ENCODE results near the gene TJP2. TPM values are rescaled to one million over a fixed set of nuclear protein-coding genes. Genes with fewer than 3 reads are reported as not detected.
"Not testable (repeated sequence)": the region's sequence is repeated elsewhere in the genome, so short reads cannot be mapped to it uniquely, and the experiment has no call there.

The TJP2 gene
- total RNA-seq, 1 donor from 2014 or later = 152 TPM

DNA sequence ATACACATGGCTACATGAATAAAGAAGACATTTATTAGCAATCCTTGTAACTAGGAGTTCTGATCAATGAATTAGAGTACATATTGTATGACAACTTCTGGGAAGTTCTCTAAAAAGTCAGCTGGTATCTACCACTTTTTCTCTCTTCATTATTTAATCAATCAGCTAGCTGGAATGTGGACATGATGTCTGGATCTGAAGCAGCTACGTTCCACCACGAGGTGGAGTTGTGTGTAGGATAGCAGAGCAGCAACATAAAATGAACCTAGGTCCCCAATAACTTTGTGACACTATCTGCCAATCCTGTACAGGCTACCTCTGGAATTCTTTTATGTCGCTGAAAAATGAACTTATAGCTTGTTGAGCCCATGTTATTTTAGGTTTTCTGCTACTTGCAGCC, 118.0 kb downstream of the TJP2 start:
- DNase-seq (ENCODE audit: low read depth) = no peak

DNA sequence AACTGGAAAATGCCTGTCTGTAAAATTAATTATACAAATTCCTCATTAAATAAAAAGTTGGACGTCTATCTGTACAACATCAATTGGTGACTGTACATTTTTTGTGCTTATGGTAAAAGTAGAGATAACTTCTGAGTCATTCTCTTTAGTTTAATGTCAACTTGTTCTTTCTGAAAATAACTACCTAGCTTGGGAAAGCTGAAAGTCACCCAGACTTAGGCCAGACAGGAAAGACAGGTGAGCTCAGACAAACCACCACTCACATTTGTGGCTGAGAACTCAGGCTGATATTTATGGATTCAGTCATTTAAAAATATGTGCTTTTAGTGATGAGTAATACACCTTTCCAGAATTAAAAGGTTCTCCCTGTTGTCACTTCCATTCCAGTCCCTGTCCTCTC, 119.1 kb downstream of the TJP2 start:
- DNase-seq (ENCODE audit: low read depth) = no peak

- no peak for DNase-seq (ENCODE audit: low read depth)
Observed at GRCh38 chr9:69295872-69296552, 121.9 kb downstream of the TJP2 start.

DNA sequence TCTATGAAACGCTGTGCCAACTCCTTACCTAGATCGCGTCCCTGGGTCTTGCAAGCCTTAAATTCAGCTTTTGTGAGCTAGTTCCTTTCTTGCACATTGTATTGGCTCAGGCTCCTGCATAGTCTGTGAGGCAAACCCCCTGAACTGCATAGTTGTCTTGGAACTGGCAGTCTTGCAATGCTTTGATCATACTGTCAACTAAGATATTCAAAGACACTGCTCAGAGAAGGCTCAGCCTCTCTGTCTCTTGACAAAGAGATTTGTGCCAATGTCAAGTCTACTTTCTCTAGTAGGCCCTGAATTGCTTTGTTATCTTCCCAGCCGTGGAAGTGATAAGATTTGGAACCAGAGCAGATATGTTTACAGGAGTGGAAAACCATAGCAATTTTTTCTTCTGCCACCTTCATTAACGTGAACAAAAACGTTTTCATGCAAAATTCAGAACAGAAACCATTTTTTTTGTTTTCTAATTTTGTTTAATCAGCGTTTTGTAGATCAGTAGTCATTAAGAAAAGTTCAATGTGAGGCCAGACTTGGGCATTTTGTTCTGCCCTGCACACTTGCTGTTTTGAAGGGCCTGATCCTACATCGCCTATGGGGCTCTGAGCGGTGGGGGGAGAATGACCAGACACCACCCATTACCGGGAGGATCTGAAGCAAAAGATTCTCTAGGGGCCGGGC, 123.4 kb downstream of the TJP2 start:
- no peak for DNase-seq (ENCODE audit: low read depth)

GRCh38 chr9:69299315-69299714, 125.2 kb downstream of the TJP2 start:
- no peak for DNase-seq (ENCODE audit: low read depth)

DNA sequence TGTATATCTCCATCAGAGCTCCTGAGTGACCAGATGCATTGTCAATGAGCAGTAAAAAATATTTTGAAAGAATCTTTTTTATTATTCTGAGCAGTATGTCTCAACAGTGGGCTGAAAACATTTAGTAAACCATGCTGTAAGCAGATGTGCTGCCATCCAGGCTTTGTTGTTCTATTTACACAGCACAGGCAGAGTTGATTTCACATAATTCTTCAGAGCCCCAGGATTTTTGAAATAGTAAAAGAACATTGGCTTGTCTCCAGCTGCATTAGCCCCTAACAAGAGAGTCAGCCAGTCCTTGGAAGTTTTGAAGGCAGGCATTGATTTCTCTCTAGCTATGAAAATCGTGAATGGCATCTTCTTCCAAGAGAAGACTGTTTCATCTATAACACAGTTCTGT, 125.7 kb downstream of the TJP2 start:
- DNase-seq (ENCODE audit: low read depth) = no peak

DNA sequence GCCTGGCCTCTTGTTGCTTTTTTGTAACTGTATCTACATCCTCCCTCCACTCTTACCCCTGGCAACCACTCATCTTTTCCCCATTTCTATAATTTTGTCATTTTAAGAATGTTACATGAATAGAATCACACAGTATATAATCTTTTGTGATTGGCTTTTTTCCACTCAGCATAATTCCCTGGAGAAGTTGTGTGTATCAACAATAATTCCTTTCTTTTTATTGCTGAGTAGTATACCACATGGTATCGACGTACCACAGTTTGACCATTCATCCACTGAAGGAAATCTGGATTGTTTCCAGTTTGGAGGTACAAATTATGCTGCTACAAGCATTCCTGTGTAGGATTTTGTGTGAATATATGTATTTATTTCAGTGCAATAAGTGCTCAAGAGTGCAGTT, 129.3 kb downstream of the TJP2 start:
- no peak for DNase-seq (ENCODE audit: low read depth)

- DNase-seq (ENCODE audit: low read depth) = not testable (repeated sequence)
Observed at GRCh38 chr9:69306895-69307445, 132.9 kb downstream of the TJP2 start.

- peak; percentile 60 for DNase-seq (ENCODE audit: low read depth)
Observed at GRCh38 chr9:69307446-69308205, 133.5 kb downstream of the TJP2 start.

GRCh38 chr9:69308206-69308931, 134.3 kb downstream of the TJP2 start:
- no peak for DNase-seq (ENCODE audit: low read depth)

DNA sequence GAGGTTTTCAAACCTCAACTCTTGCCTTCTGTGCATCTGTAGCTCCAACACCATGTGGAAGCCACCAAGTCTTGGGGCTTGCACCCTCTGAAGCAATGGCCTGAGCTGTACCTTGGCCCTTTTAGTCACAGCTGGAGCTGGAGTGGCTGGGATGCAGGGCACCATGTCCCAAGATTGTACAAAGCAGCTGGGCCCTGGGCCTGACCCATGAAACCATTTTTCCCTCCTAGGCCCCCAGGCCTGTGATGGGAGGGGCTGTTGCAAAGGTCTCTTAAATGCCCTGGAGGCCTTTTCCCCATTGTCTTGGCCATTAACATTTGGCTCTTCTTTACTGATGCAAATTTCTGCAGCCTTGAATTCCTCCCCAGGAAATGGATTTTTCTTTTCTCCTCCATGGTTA, 139.1 kb downstream of the TJP2 start:
- DNase-seq (ENCODE audit: low read depth) = no peak

- peak; percentile 21 for DNase-seq (ENCODE audit: low read depth)
Observed at GRCh38 chr9:69314547-69314946, 140.5 kb downstream of the TJP2 start.

- DNase-seq (ENCODE audit: low read depth) = no peak
Observed at GRCh38 chr9:69317081-69317480, 143.0 kb downstream of the TJP2 start.

DNA sequence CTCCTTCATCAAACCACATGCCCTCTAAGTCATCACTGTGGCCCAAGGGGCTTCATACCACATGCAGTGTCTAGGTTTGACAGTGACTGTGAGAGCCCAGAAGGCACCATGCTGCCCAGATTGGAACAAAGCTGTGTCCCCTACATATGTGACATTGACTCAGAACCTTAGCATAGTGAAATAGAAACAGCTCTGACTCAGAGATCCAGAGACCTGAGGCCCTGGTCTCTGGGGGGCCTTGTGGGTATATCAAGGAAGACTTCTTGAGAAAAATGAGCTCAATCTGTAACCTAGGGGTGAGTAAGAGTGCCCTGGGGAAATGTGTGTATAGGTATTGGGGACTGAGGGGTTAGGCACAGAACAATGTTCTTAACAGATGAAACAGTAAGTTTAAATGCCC, 143.8 kb downstream of the TJP2 start:
- DNase-seq (ENCODE audit: low read depth) = no peak

- DNase-seq (ENCODE audit: low read depth) = no peak
Observed at GRCh38 chr9:69319324-69320025, 145.4 kb downstream of the TJP2 start.

- no peak for DNase-seq (ENCODE audit: low read depth)
Observed at GRCh38 chr9:69322256-69322655, 148.2 kb downstream of the TJP2 start.

DNA sequence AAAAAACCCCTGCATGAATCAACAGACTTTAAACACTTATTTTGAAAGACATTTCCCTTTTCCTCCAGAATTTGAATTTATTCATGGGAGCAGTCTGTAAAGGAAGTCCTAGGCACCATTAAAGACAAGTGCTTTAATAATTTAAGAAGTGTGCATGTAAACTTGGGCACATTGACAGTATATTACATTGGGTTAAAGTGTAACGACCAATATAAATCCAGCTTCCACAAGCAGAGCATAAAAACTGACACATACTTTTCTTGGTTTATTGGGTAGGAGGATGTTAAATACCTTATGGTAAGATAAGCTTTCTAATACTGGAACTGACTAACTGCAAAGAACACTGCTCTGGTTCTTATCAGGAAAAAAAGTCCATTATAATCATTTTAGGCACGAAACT, 149.8 kb downstream of the TJP2 start:
- DNase-seq (ENCODE audit: low read depth) = no peak
